Gastroesophageal sphincter (tissue), 4 donors: Measurements from ENCODE around the gene PRDM15. TPM values are rescaled to one million over a fixed set of nuclear protein-coding genes. Genes with fewer than 3 reads are reported as not detected.

Experiments
- ATAC-seq: fragments of 150-250 bp; one replicate; pipeline ENCODE4 v1.9.1; 2016; ENCODE audit warnings: mild to moderate bottlenecking, moderate library complexity
- H3K27ac ChIP-seq, 4 donors: fragments of 200-600 bp; sonication (generic) in 3 of 4; 1 replicate in 3 of 4; 2 replicates in 1 of 4; pipeline ENCODE4 v1.5.1; 2016 to 2019
- H3K27me3 ChIP-seq: fragments of 200-600 bp; sonication (generic); one replicate; pipeline ENCODE4 v1.5.1; 2019
- H3K36me3 ChIP-seq, 2 donors: fragments of 200-600 bp; sonication (generic); one replicate each; pipeline ENCODE4 v1.5.1; 2019; ENCODE audit warnings: control low read depth in 1 of 2
- H3K4me1 ChIP-seq, 3 donors: fragments of 200-600 bp; sonication (generic); 1 replicate in 2 of 3; 2 replicates in 1 of 3; pipeline ENCODE4 v1.5.1; 2016 to 2019; ENCODE audit warnings: control low read depth in 2 of 3
- H3K4me3 ChIP-seq, 2 donors: fragments of 200-600 bp; sonication (generic); one replicate each; pipeline ENCODE4 v1.5.1; 2019; ENCODE audit warnings: mild to moderate bottlenecking in 1 of 2, moderate library complexity in 1 of 2
- H3K9me3 ChIP-seq, 3 donors: fragments of 200-600 bp; sonication (generic); one replicate each; pipeline ENCODE4 v1.5.1; 2017 to 2019; ENCODE audit warnings: control low read depth in 2 of 3
- CTCF ChIP-seq, 4 experiments: fragments of 200-600 bp in 2 of 4; fragments of 450-650 bp in 2 of 4; sonication (generic) in 1 of 4; IDR thresholded peaks; one replicate each; pipeline ENCODE4 v1.5.1; 2017 to 2019; ENCODE audit warnings: antibody characterized with exemption in 4 of 4, mild to moderate bottlenecking in 2 of 4, moderate library complexity in 2 of 4
- EP300 ChIP-seq: sonication (generic); formaldehyde crosslinking; IDR thresholded peaks from one replicate; pipeline ENCODE4 v1.6.1; 2017; ENCODE audit warnings: antibody characterized with exemption, mild to moderate bottlenecking
- POLR2A ChIP-seq, 2 donors: fragments of 450-650 bp; IDR thresholded peaks; one replicate each; pipeline ENCODE4 v1.6.1; 2017; ENCODE audit warnings: antibody characterized with exemption in 2 of 2, mild to moderate bottlenecking in 2 of 2, moderate library complexity in 1 of 2
- POLR2AphosphoS5 ChIP-seq: sonication (generic); formaldehyde crosslinking; IDR thresholded peaks from one replicate; pipeline ENCODE4 v1.6.1; 2017; ENCODE audit warnings: antibody characterized with exemption
- WGBS, 2 donors: methylation state at CpG; one replicate each; pipeline ENCODE4 v1.1.5; 2018; ENCODE audit warnings: low coverage in 1 of 2; 5-methylcytosine and 5-hydroxymethylcytosine counted together
- total RNA-seq, 4 donors: library from RNA; depleted of rRNA; stranded (reverse); fragments of >200 nt; gene quantifications; one replicate each; pipeline ENCODE4 v1.1.0, GENCODE V29; 2016

Gene PRDM15
- total RNA-seq, 4 donors from 2014 or later = 2.9 to 8.2 (median 7.2) TPM

- TF ChIP-seq POLR2A (IDR thresholded peaks at IDR 0.05) (no peak), CTCF (IDR thresholded peaks at IDR 0.05) (no peak)
- no peaks in the 10 kb centered on the region for H3K36me3 ChIP-seq
- H3K27ac ChIP-seq = peak overlapping the region; percentile 63 to 86 (median 81)
- no peaks in the 10 kb centered on the region for H3K9me3 ChIP-seq
- no peaks in the 10 kb centered on the region for H3K27me3 ChIP-seq
- peak overlapping the region; percentile 25 to 47 for H3K4me3 ChIP-seq
- peaks cover 0 to 68% (median 9%) of the 10 kb centered on the region in 3 donors for H3K4me1 ChIP-seq
- peak; percentile 56 for ATAC-seq
- 24 to 29% methylated on average over 8 to 11 of the region's 11 CpGs for WGBS, 2 donors
Observed at GRCh38 chr21:41926117-41926806, 47.1 kb upstream of the PRDM15 start.

GRCh38 chr21:41925767-41926116, 46.6 kb upstream of the PRDM15 start:
- H3K27ac ChIP-seq = peak overlapping the region; percentile 63 to 86 (median 81)
- no peaks in the 10 kb centered on the region for H3K27me3 ChIP-seq
- ATAC-seq = no peak
- no peaks in the 10 kb centered on the region for H3K9me3 ChIP-seq
- peak overlapping the region; percentile 25 to 47 for H3K4me3 ChIP-seq
- no peaks in the 10 kb centered on the region for H3K36me3 ChIP-seq
- TF ChIP-seq POLR2A (IDR thresholded peaks at IDR 0.05) = no peak
- TF ChIP-seq CTCF (IDR thresholded peaks at IDR 0.05) = no peak
- H3K4me1 ChIP-seq = peaks cover 0 to 68% (median 9%) of the 10 kb centered on the region in 3 donors
- WGBS, 2 donors = 52 to 70% methylated on average over 3 of the region's 4 CpGs

GRCh38 chr21:41924368-41924754, 45.2 kb upstream of the PRDM15 start:
- peak; percentile 18 for ATAC-seq
- Histone ChIP-seq H3K4me3 (no peak overlapping the region), H3K27me3 (no peaks in the 10 kb centered on the region), H3K4me1 (peaks cover 0 to 62% (median 9%) of the 10 kb centered on the region in 3 donors), H3K9me3 (no peaks in the 10 kb centered on the region), H3K27ac (peak overlapping the region in 3 of 4 donors; percentile 77 to 82 (median 80)), H3K36me3 (peaks cover 0 to 2% of the 10 kb centered on the region in 2 donors)
- WGBS, 2 donors = 56 to 57% methylated on average over 6 of the region's 6 CpGs
- no peak for TF ChIP-seq POLR2AphosphoS5
- no peak for TF ChIP-seq EP300
- no peak for TF ChIP-seq CTCF (IDR thresholded peaks at IDR 0.05)
- no peak for TF ChIP-seq POLR2A (IDR thresholded peaks at IDR 0.05)

DNA sequence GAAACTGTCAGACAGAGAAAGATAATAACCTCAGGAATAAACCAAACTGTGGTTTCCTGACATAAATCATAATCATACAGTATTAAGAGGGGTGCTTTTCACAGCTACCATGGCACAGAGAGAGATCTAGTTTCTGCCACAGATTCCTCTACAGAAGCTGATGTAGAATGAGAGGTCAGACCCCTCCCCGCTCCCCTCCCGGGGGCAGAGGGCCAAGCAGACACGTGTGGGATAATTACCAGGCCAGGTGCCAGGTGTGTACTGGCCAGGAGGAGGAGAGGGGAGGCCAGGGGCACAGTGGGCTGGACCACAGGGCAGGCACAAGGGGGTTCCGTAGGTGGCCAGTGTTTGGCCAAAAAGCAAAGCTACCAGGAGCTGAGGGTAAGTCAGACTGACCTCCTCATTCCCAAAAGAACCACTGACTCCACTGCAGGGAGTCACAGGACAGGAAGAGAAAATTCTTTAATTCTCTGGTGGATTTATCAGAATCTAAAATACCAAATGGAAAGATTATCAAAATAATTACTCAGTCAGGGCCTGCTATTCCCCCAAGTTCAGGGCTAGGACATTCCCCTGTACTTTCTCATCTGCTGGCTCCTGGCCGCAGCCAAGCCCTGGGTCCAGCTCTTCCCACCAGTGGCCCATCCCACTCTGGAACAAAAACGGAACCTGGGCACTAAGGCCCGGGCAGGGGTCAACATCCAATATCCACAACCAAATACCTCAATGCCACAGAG, 44.7 kb upstream of the PRDM15 start:
- Histone ChIP-seq H3K9me3 (no peaks in the 10 kb centered on the region), H3K4me1 (peaks cover 0 to 58% (median 9%) of the 10 kb centered on the region in 3 donors), H3K36me3 (peaks cover 0 to 8% of the 10 kb centered on the region in 2 donors), H3K4me3 (no peak overlapping the region), H3K27me3 (no peaks in the 10 kb centered on the region), H3K27ac (peak overlapping the region; percentile 6 to 82 (median 78))
- ATAC-seq = peak; percentile 76
- TF ChIP-seq CTCF (IDR thresholded peaks at IDR 0.05) (no peak), POLR2AphosphoS5 (peak; percentile 47)
- WGBS, 2 donors = 32 to 41% methylated on average over 4 to 6 of the region's 7 CpGs

DNA sequence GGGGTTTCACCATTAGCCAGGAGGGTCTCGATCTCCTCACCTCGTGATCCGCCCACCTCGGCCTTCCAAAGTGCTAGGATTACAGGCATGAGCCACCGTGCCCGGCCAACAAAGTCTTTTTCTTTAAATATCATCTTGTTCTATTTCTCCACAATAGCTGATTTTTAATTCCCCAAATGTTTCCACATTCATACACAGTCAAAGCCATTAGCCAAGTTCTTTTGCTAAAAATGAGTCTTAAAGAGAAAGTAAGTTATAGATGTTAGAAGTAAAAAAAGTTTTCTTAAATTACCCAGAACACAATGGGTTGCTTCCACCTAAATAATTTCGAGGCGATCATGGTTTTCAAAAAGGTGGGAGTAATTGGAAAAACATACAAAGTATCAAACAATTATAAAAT, 44.0 kb upstream of the PRDM15 start:
- Histone ChIP-seq H3K36me3 (peaks cover 0 to 14% of the 10 kb centered on the region in 2 donors), H3K4me3 (no peak overlapping the region), H3K27me3 (no peaks in the 10 kb centered on the region), H3K27ac (peak overlapping the region in 3 of 4 donors; percentile 77 to 82 (median 80)), H3K9me3 (no peaks in the 10 kb centered on the region), H3K4me1 (peaks cover 0 to 54% (median 9%) of the 10 kb centered on the region in 3 donors)
- 17 to 41% methylated on average over 1 to 8 of the region's 8 CpGs for WGBS, 2 donors
- TF ChIP-seq POLR2A (IDR thresholded peaks at IDR 0.05) (no peak), CTCF (IDR thresholded peaks at IDR 0.05) (no peak), EP300 (no peak), POLR2AphosphoS5 (no peak)
- no peak for ATAC-seq
